GM19239 (cell line): Measurements from ENCODE around the gene NCKAP5.

Experiments
- DNase-seq: peaks from one replicate; pipeline ENCODE4 v3.0.0; 2011; ENCODE audit warnings: low spot score; ENCODE audit not compliant: insufficient read length
- FAIRE-seq: peaks from 2 replicates; lab custom pipeline; 2011; peaks lifted over from hg19 to GRCh38; lab: Jason Lieb, UNC

NCKAP5 gene

DNA sequence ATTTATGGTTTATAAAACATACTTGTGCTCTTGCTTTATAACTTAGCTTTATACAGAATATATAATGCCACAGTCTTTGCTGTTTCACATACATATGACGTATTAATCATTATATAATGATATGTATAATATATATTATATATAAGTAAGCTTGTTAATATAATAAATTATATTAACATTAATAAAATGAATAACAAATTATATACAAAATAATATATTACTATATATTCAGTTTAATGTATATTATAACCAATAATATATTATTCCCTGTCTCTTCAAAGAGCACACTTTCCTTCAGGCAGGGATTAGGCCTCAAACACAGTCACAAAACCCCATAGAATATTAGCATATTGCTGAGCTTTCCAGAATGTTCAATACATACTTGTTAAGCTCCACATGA, 427.6 kb downstream of the NCKAP5 start:
- FAIRE-seq (no peak), DNase-seq (no peak)

DNA sequence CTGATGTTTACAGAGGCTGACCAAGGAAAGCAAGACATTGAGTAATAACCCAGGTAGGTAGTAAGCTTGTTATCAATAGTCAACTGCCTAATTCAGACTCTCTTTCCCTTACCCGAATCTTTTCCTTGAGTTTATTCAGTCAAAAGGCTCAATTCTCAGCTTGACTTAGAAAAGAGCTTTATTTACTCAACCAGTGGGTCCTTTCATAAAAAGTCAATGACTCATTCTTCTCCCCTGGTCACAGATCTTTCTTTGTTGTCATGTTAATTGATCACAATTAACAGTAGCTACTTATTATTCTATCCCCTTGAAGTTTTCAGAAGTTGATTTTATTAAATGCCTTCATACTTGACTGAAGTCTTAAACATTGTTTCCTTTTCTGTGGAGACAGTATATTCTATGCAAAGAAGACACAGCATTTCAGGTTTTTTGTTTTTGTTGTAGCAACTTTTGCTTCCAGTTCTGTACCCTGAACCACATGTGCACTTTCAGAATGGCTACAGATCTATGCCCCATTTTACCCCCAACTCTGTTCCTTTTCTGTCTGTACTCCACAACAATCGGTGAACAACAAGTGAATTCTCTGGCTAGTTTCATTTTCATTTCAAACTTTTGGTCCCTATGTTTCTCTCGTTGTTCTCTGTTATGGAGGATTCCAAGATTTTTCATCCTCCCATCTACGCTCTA, 428.3 kb downstream of the NCKAP5 start:
- no peak for DNase-seq
- no peak for FAIRE-seq

DNA sequence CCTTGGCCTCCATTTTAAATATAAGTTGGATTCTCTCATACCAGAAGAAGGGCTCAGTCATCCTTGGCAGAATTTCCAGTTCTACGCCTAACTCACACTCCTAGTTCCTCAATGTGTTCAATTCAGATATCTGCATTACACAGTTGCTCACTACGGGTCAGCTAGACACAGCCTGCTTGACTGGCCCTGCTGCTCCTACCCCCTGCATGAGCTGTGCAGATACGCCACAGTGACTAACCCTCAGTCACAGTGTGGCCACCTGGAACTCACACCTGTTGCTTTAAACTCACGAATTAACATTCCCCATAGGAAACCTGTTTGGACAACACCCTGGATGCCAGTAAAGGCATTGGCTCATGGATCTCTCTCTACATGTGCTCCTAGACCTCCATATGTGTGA, 429.6 kb downstream of the NCKAP5 start:
- FAIRE-seq: no peak
- no peak for DNase-seq

DNA sequence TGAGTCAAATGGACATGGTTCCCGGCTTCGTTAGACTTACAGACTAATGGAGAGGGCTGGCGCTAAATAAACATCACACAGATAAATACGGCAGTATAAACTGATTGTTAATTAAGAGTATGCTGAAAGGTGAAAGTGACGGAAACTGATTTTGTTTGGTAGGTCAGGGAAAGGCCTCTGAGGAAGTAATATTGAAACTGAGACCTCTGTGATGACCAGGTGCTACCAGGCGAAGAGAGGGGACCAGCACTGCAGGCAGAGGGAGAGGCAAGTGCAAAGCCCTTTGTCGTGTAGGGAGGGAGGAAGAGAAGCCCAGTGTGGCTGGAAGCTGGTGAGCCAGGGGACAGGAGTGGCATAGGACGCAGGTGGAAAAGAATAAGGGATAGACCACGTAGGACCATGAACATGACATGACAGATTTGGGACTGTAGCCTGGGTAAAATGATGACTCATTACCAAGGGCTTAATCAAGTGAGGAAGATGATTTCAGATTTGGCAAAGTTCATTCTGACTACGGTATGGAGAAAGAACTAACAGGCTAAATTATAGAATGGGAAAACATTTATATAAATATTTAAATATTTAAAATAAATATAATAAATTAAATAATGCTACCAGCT, 433.1 kb downstream of the NCKAP5 start:
- FAIRE-seq: no peak
- DNase-seq: no peak

DNA sequence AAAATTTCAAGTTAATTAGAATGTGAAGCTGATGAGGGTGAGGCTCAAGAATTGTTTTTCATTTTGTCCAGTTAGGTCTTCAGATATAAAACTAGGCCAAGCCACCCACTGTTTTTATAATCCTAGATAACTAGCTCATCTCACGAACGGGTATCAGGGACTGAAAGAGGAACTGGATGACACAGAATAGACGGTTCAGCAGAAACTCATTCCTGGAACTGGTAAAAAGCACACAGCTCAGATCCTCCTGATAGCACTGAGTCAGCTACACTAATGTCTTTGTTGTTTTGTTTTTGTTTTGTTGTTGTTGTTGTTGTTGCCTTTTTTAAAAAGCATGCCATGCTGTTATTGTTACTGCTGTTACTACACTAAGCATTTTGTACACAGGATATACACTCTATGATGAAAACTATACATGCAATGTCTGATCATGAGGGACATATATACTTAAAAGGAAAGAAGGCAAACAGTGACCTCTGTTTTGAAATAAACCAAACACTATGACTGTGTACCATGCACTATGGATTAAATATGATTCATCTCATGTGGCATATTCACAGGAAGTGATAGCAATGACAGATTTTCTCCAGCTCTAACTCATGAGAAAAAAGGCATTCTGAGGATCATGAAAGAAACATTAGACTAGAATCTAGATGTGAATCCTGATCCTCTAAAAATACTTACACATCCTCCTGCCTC, 437.6 kb downstream of the NCKAP5 start:
- DNase-seq (no peak), FAIRE-seq (no peak)

DNA sequence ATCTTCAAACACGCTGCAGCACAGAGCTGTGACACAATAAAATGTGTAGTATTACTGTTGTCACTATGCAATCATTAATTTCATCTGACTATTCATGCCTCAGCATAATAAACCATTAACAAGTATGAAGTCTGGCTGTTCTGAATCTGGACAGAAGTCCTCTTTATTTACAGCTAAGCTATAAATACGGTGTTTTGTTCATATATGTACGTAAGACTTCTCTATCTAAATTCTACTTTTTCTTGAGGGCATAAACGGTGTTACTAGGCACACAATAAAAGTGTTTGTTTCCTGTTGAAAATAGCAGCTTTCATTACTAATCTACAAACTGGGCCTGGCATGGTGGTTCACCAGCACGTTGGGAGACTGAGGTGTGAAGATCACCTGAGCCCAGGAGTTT, 443.8 kb downstream of the NCKAP5 start:
- no peak for DNase-seq
- FAIRE-seq: no peak

DNA sequence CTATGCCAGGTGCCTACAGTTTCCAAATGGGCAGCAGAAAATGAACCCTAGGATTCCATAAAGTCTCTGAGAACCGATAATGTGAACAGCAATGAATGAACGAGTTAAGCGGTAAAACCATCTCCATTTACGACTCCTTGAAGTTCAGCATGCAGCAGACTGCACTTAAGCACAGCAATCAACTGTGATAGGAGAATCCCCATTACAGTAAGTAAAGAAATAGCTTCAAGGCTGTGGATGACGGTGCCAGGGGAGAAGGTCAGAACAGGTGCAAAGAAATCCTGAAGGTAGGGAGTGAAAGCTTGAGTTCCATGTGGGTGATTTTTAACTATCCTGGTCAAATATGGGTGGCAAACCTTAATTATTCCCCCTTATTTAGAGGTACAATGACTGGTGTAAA, 444.4 kb downstream of the NCKAP5 start:
- DNase-seq: no peak
- FAIRE-seq: no peak

DNA sequence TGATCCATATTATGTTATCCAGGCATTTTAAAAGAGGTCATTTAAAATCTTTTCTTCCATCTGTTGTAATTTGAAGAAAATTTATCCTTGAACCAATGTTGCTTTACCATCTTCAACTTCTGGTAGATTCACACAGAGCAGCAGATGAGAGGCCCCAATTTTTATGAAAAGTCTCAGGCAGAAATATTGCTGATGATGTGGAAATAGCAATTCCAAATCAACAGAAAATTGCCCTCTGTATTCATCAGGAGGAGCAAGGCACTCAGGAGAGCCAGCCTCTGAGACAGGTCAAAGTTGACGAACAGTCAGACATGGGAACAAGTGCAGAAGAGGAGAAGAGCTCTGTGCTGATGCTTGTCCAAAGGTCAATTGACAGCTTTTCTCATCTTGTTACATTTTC, 444.9 kb downstream of the NCKAP5 start:
- DNase-seq (no peak), FAIRE-seq (no peak)

DNA sequence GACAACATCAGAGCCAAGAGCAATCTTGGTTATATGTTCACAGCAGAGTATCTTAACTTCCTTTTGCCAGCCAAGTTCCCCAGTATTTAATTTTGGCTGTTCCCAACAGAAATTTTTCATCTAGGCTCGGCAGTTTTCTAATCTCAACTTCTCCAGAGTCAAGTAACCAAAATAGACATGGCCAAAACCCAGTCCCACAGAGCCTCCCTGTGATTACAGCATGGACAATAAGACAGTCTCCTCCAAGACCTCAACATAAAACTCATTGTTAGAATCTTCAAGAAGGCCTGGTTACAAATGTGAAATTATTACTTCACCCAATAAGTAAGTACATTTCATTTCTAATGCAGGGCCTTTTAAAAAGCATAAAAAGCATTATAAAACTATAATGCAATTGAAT, 445.7 kb downstream of the NCKAP5 start:
- FAIRE-seq (no peak), DNase-seq (no peak)

DNA sequence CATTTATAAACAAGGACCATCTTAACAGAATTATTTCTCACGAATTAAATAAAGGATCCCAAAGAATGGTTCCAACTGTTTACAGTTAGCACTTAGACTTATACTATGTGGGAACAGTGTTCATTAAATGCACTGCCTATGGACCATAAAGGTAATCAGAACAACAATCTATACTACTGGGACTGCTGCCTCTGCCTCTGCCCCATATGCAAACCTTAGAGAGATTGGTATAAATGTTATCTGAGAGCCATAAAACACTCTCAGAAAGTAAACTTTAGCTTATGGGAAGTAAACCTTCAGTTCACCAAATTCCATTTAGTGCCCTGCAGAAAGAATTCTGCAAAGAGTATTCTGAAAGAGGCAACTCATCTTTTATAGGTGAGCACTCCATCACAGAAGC, 448.0 kb downstream of the NCKAP5 start:
- FAIRE-seq (no peak), DNase-seq (no peak)

DNA sequence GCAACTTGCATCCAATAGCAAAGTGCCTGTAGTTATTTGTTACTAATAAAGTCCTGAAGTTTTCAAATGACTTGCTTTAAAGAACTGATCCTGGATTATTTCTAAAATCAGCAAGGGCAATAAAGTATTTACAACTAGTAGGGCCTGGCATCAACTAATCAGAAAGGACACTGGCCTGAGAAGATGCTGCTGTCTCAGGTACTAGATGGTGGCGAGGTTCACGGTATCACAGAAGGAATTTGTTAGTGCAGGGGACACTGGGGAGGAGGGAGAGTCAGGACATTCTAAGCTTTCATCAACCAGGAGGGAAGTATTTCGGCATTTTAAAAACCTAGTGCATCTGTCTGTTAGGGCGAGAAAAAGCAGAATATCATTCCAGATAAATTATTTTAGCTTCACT, 458.1 kb downstream of the NCKAP5 start:
- no peak for FAIRE-seq
- no peak for DNase-seq

DNA sequence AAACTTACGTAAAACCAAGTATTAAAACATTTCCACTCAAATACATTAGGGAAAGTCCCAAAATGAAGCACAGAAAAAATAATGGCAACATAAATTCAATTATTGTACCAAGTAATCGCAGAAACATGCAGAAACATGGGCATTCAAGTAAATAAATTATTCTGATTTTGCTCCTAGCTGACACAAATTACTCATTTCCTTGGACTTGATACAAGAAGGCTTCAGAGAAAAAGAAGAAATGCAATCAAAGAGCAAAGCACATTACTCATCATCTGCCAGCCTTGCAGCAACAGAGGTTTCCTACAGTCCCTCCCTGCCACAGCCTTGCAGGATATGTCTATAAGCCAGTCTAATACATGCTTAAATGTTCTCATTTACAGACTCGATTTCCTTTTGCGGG, 458.5 kb downstream of the NCKAP5 start:
- FAIRE-seq: no peak
- no peak for DNase-seq

DNA sequence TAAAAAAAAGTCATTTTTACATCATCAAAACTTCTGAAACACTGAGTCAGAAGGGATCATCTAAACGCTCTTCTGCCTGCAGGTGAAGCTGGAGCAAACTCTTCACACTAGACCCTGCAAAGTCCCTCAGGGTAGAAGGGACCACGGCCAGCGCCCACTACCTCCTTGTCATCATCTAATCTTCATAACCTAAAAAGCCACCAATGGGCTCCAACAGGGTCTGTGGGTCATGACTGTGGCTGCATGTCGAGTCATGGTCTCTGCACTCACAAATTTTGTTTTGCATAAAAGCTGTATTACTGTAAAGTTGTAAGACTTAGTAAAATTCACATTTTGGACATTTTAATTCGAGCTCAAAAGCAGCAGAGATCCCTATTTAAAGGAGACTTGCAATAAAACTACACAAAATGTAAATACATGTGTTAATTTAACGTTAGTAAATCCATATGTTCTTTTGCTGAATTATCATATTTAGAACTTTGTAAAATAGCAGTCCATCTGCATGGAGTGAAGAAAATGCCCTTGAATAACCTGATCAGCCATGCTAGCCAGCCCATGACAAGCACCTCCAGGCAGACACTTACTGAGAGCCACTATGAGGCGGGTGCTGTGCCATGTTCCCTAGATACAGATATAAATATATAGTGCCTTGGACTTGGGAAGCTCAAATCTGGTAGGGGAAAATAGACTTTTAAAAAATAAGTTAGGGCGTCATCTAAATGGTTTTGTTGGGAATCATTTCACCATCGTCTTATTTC, 461.0 kb downstream of the NCKAP5 start:
- no peak for DNase-seq
- no peak for FAIRE-seq

DNA sequence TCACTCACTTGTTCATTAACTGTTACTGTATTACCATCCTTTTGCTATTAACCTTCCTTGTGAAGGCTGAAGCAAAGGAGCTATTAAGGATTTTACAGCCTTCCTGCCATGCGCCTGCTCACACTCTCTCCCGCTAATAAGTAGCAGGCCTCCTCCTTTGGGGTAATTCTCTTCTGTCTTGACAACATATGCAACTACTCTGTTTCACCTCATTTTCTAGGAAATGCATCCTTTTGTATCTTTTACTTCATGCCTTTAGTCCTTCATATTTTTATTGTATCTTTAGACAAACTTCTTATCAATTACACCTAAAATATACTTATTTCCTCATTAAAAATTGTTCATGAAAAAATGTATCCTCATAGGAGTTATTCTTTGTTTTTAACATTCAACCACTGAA, 463.4 kb downstream of the NCKAP5 start:
- no peak for FAIRE-seq
- DNase-seq: no peak

DNA sequence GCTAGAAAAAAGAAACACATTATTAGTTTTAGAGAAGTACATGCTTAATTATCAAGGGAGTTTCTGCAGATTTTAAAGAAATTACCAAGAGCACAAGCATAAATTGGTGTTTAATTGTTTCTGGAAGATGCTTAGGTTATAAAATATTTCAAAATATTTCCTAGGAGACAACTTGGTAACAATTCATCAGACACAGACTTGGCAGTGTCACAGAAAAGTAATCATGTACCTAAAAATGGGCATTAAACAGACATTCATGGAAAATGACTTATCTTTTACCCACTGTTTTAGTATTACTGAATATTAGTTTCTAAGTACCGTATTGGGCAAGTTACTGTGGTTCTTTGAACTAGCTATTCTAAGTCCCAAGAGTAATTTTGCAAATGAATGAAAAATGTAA, 469.5 kb downstream of the NCKAP5 start:
- DNase-seq: no peak
- no peak for FAIRE-seq

DNA sequence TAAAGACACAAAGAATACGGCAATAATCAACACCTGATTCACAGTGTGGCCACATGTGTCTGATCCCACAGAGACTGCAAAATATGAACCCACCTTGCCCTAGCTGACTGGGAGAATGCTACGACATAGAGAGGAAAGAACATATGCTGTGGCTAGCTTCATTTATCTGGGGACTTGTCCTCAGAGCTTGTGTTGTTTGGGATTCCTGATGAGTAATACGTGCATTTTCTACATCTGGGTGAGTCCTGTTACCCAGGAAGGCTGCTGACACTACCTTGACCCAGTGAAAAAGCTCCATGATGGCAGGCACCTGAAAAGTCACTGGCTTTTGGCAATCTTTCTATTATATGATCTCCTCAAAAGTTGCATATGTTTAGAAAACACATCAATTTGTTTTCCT, 470.6 kb downstream of the NCKAP5 start:
- FAIRE-seq: no peak
- no peak for DNase-seq

DNA sequence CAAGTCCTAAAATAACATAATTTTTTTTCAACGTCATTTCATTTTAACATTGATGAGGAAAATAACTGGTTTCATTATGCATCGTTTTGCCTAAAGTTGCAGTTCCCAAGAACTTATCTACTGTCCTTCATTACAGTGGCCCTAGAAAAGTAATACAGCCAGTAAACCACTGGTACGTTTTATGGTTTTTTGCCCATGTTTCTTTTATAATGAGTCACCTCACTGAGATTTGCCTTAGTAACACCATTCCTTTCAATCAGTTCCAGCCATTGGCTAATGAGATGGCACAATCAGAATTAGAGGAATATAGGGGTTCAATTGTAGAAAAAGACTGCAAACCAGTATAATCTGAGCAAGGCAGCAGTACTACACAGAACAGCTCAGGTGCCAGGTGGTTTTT, 475.7 kb downstream of the NCKAP5 start:
- FAIRE-seq: peak; percentile 44
- DNase-seq: no peak

DNA sequence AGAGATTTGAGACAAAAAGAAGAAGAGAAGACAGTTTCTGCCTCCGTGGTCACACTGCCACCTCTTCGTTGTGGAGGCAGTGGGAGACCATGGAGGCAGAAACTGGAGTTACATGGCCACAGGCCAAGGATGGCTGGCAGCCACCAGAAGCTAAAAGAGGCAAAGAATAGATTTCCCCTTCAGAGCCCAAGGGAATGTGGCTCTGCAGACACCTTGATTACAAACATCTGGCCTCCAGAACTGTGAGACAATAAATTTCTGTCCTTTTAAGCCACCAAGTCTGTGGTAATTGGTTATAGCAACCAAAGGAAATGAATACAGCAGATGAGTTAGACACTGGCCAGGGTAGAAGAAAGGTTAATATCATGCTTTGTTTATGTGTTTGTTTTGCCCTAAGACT, 477.9 kb downstream of the NCKAP5 start:
- no peak for FAIRE-seq
- no peak for DNase-seq

DNA sequence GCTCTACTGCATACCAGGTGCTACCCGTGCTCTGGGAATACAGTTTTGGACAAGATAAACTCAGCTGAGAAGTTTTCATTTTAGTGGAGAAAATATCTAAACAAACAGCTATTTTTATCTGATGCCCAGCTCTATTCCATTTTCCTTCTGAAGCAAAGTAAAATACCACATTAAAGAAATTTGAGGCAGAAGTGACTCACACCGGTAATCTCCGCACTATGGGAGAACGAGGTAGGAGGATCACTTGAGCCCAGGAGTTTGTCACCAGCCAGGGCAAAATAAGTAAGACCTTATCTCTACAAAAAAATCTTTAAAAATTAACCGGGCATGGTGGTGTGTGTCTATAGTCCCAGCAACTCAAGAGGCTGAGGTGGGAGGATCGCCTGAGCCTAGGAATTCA, 482.1 kb downstream of the NCKAP5 start:
- DNase-seq: no peak
- no peak for FAIRE-seq

DNA sequence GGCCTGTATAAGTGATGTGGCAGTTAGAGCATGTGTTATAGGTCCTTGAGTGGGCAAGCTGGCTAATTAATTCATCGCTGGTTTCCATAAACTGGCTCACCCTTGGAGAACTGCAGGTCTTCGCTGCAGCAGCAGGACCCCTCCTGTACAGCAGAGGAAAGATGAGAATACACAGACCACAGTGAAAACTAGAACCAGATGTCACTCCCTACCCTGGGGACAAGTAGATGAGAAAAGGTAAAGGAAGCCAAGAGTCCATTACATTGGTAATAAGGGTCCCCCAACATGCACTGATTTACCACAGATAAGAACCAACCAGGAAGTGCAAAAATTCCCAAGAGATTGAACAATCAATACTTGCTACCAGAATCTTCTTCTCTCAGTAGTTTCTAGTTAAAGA, 482.6 kb downstream of the NCKAP5 start:
- DNase-seq: no peak
- FAIRE-seq: no peak

DNA sequence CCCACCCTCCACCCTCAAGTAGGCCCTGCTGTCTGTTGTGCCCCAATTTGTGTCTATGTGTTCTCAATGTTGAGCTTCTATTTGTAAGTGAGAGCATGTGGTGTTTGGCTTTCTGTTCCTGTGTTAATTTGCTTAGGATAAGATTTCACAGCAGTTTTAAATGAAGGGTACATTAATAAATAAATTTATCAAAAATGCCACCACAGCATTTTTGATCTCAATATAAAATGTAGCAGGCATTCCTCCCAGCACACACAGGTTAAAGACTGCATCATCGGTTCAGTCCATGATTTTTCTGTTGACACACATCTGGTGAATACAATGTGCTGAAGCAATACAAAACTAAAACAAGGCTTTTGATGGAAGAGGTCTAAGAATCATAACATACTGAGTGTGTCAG, 486.2 kb downstream of the NCKAP5 start:
- DNase-seq (no peak), FAIRE-seq (no peak)
